GM23248 (cell line): ENCODE results near the gene FAXC. TPM values are rescaled to one million over a fixed set of nuclear protein-coding genes. Genes with fewer than 3 reads are reported as not detected.

ENCODE experiments used
- DNase-seq: peaks from one replicate; pipeline ENCODE4 v3.0.0-alpha.2; 2015
- H2AFZ ChIP-seq: fragments of 200-600 bp; sonication (generic); 2 replicates; pipeline ENCODE4 v1.6.1; 2016; ENCODE audit warnings: antibody characterized with exemption
- H3F3A ChIP-seq: fragments of 200-600 bp; sonication (generic); 2 replicates; pipeline ENCODE4 v1.6.1; 2016; ENCODE audit warnings: mild to moderate bottlenecking, antibody characterized with exemption, mixed run types; ENCODE audit not compliant: insufficient read depth
- H3K27ac ChIP-seq: fragments of 200-600 bp; sonication (generic); 2 replicates; pipeline ENCODE4 v1.5.1; 2016; ENCODE audit warnings: mild to moderate bottlenecking
- H3K27me3 ChIP-seq: fragments of 200-600 bp; sonication (generic); replicated peaks from 2 replicates; pipeline ENCODE4 v1.6.1; 2016; ENCODE audit warnings: mild to moderate bottlenecking; ENCODE audit not compliant: insufficient read depth
- H3K36me3 ChIP-seq: fragments of 200-600 bp; sonication (generic); 2 replicates; pipeline ENCODE4 v1.6.1; 2016; ENCODE audit warnings: low read depth, mild to moderate bottlenecking
- H3K4me1 ChIP-seq: fragments of 200-600 bp; sonication (generic); 2 replicates; pipeline ENCODE4 v1.6.1; 2016; ENCODE audit warnings: mild to moderate bottlenecking; ENCODE audit not compliant: insufficient read depth
- H3K4me2 ChIP-seq: fragments of 200-600 bp; sonication (generic); one replicate; pipeline ENCODE4 v1.6.1; 2016; ENCODE audit warnings: mild to moderate bottlenecking; ENCODE audit not compliant: unreplicated experiment
- H3K4me3 ChIP-seq: fragments of 200-600 bp; sonication (generic); 2 replicates; pipeline ENCODE4 v1.5.1; 2016; ENCODE audit warnings: mild to moderate bottlenecking
- H3K79me2 ChIP-seq: fragments of 200-600 bp; sonication (generic); 2 replicates; pipeline ENCODE4 v1.6.1; 2016; ENCODE audit warnings: mild to moderate bottlenecking; ENCODE audit not compliant: insufficient read depth
- H3K9ac ChIP-seq: fragments of 200-600 bp; sonication (generic); 2 replicates; pipeline ENCODE4 v1.6.1; 2016; ENCODE audit warnings: mild to moderate bottlenecking
- H3K9me2 ChIP-seq: fragments of 200-600 bp; sonication (generic); 2 replicates; pipeline ENCODE4 v1.6.1; 2016; ENCODE audit warnings: mixed run types, mild to moderate bottlenecking, moderate library complexity; ENCODE audit not compliant: insufficient read depth
- H3K9me3 ChIP-seq: fragments of 200-600 bp; sonication (generic); one replicate; pipeline ENCODE4 v1.6.1; 2017; ENCODE audit warnings: low read depth
- H4K20me1 ChIP-seq: fragments of 200-600 bp; sonication (generic); 2 replicates; pipeline ENCODE4 v1.6.0; 2016; ENCODE audit not compliant: insufficient read depth
- EZH2 ChIP-seq: fragments of 200-600 bp; sonication (generic); IDR thresholded peaks from 2 replicates; pipeline ENCODE4 v1.6.1; 2018; ENCODE audit warnings: antibody characterized with exemption, mild to moderate bottlenecking; ENCODE audit not compliant: insufficient read depth, poor library complexity, severe bottlenecking
- EZH2phosphoT487 ChIP-seq: fragments of 200-600 bp; sonication (generic); IDR thresholded peaks from 2 replicates; pipeline ENCODE4 v1.6.1; 2018; ENCODE audit warnings: antibody characterized with exemption, moderate library complexity, mild to moderate bottlenecking, low read depth; ENCODE audit not compliant: insufficient read depth
- WGBS, 2 experiments: methylation state at CpG; one replicate each; pipeline ENCODE4 v1.1.6; 2015 to 2017; ENCODE audit warnings: low lambda C conversion rate in 2 of 2, low coverage in 1 of 2; ENCODE audit errors: missing lambda C conversion rate in 2 of 2; 5-methylcytosine and 5-hydroxymethylcytosine counted together
- in situ Hi-C: fragments of 300-500 bp; cut with MboI; formaldehyde crosslinking; loops from 2 replicates; pipeline ENCODE4 v1.15.0; 2020
- polyA plus RNA-seq: library from polyadenylated mRNA; unstranded; fragments of >200 nt; fragmentation: Nextera tagmentation; extraction: Ambion mirVana; gene quantifications from 2 replicates; pipeline ENCODE4 v1.2.1, GENCODE V29; 2016
- total RNA-seq: library from RNA; depleted of rRNA; stranded (reverse); fragments of >200 nt; shearing (Covaris generic); gene quantifications from 2 replicates; pipeline ENCODE4 v1.2.3, GENCODE V29; 2014

FAXC gene
- total and polyA plus RNA-seq, 2 experiments from 2014 or later, result 0.29 to 0.76 TPM

DNA sequence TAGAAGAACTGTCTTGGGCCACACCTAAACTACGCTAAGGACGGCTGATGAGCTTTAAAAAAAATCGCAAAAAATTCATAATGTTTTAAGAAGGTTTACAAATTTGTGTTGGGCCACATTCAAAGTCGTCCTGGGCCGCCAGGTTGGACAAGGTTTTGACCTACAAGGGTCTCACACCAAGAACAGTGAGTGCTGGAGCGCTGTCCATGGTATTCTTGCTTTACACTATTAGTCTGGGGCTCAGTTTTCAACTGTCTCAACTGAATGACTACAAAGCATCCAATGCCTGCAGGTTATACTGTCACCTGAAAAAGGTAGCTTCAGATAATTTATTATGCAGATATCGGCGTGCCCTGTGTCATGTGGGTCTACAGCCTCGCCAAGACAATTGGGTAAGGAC lies 3.7 kb upstream of the FAXC start:
- Histone ChIP-seq H2AFZ (no peak overlapping the region), H3F3A (no peaks in the 10 kb centered on the region), H3K9ac (no peak overlapping the region), H3K4me3 (no peak overlapping the region), H3K4me1 (no peaks in the 10 kb centered on the region), H4K20me1 (no peaks in the 10 kb centered on the region), H3K36me3 (no peaks in the 10 kb centered on the region), H3K27ac (no peak overlapping the region), H3K9me2 (no peaks in the 10 kb centered on the region), H3K79me2 (no peaks in the 10 kb centered on the region), H3K27me3 (peaks cover 20% of the 10 kb centered on the region), H3K4me2 (no peak overlapping the region), H3K9me3 (no peaks in the 10 kb centered on the region)
- in situ Hi-C loops, result no loop called here
- DNase-seq, result peak; percentile 18
- TF ChIP-seq EZH2phosphoT487 (no peak), EZH2 (no peak)
- WGBS, 2 experiments, result 31 to 35% methylated on average over 9 of the region's 9 CpGs

DNA sequence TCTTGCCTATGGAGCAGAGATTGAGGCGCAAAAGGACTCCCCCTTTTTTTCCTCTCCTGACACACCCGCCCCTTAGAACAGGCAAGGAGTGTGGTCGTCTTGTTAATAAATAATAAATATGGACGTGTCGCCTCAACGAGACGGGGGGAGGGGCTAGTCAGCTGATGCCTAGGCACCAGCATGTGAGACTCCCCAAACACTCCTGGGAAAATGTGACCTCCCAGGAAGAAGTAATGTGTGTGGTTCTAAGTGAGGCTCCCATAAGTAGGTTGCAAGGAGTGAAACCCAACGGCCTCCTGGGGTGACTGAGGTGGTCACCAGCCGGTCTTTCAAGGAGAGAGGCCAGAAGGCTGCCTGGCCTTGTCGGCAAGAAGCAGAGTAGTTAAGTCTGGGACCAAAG lies 1.1 kb upstream of the FAXC start:
- peaks cover 20% of the 10 kb centered on the region for H3K27me3 ChIP-seq
- H3K4me2 ChIP-seq, result no peak overlapping the region
- H3K27ac ChIP-seq, result no peak overlapping the region
- in situ Hi-C loops, result no loop called here
- 33 to 36% methylated on average over 10 of the region's 10 CpGs for WGBS, 2 experiments
- TF ChIP-seq EZH2 (no peak), EZH2phosphoT487 (no peak)
- no peak overlapping the region for H3K9ac ChIP-seq
- no peaks in the 10 kb centered on the region for H3K36me3 ChIP-seq
- H3K79me2 ChIP-seq, result no peaks in the 10 kb centered on the region
- no peaks in the 10 kb centered on the region for H3F3A ChIP-seq
- no peaks in the 10 kb centered on the region for H4K20me1 ChIP-seq
- DNase-seq, result no peak
- H3K9me3 ChIP-seq, result no peaks in the 10 kb centered on the region
- H3K4me3 ChIP-seq, result 0 out of 2 replicates have a peak overlapping the region, but pooled peaks have one; percentile 73
- no peaks in the 10 kb centered on the region for H3K4me1 ChIP-seq
- no peaks in the 10 kb centered on the region for H3K9me2 ChIP-seq
- H2AFZ ChIP-seq, result no peak overlapping the region

DNA sequence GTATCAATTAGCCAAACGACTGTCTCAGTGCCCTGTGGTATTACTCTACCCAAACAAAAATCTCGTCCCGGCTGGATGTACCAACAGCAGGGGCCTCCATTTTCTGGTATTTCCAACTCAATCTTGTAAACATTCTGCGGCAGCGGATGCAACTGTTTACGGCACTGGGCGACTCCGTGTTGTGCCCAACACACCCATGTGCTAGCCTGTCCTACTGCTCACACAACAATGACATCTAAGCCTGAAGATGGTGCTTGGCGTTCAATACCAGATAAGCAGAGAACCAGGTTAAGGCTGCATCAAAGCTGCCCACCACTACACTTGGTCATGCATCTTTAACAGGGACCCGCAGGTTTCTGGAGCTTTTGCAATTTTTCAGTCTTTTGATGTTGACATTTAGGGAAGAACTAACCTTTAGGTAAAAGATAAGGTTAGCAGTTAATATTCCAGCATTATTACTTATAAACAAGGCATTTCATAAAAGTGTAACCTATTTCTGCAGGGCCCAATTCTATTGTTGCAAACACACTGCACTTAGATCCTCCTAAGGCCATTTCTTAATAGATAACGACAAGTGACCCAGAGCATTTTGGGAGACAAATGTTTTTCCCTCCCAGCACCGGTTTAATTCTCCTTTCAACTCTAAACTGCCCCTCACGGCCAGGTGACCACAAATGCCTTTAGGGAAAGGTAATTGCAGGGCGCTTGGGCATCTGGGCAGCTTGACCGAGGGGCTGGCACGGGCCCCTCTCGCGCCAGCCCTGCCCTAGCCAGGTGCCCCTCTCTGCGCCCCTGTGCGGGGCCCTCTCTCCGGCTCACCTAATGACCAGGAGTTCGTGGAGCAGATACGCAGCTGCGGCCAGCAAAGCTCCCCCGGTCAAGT lies 945 bp downstream of the FAXC start:
- Histone ChIP-seq H2AFZ (peak overlapping the region; percentile 88), H3K27me3 (peaks cover 12% of the 10 kb centered on the region), H3K36me3 (no peaks in the 10 kb centered on the region), H3F3A (no peaks in the 10 kb centered on the region), H3K9me3 (no peaks in the 10 kb centered on the region), H3K9me2 (no peaks in the 10 kb centered on the region), H4K20me1 (no peaks in the 10 kb centered on the region), H3K4me3 (peak overlapping the region; percentile 73), H3K27ac (no peak overlapping the region), H3K4me2 (peak overlapping the region; percentile 85), H3K79me2 (no peaks in the 10 kb centered on the region), H3K4me1 (peaks cover 5% of the 10 kb centered on the region; the same call in 1 of the 2 replicates), H3K9ac (peak overlapping the region; percentile 40; the same call in 1 of the 2 replicates)
- 52 to 54% methylated on average over 25 of the region's 25 CpGs for WGBS, 2 experiments
- TF ChIP-seq EZH2phosphoT487 (no peak), EZH2 (no peak)
- in situ Hi-C loops, result no loop called here
- DNase-seq, result no peak

DNA sequence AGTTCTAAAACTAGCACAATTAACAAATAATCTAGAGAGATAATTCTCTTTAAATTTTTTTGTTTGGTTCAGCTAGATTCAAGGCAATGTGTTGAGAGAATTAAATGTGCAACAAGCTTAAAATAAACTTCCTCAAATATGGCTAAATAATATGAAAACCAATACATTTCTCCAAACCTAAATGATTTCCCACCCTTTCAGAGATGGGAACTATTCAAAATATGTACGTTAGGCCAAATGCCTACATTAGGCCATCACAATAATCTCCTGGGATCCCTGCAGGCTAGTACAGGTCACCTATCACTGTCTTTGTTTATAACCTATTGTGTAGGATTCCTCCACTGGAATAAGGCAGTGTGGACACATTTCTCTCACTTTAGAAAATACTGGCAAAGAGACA lies 1.7 kb downstream of the FAXC start:
- Histone ChIP-seq H3K79me2 (no peaks in the 10 kb centered on the region), H2AFZ (no peak overlapping the region), H3K9me2 (no peaks in the 10 kb centered on the region), H3K4me3 (no peak overlapping the region), H4K20me1 (no peaks in the 10 kb centered on the region), H3F3A (no peaks in the 10 kb centered on the region), H3K4me2 (no peak overlapping the region), H3K4me1 (peaks cover 5% of the 10 kb centered on the region; the same call in 1 of the 2 replicates), H3K9me3 (no peaks in the 10 kb centered on the region), H3K36me3 (no peaks in the 10 kb centered on the region), H3K27ac (no peak overlapping the region), H3K27me3 (peaks cover 12% of the 10 kb centered on the region; the same call in 1 of the 2 replicates), H3K9ac (no peak overlapping the region)
- DNase-seq, result no peak
- 43 to 48% methylated on average over 1 of the region's 1 CpG for WGBS, 2 experiments
- in situ Hi-C loops, result no loop called here
- TF ChIP-seq EZH2phosphoT487, result no peak
- no peak for TF ChIP-seq EZH2
